ENCODE measurements around the gene CMA1. TPM values are rescaled to one million over a fixed set of nuclear protein-coding genes. Genes with fewer than 3 reads are reported as not detected.
A peak's percentile ranks its signal among the peaks of the same experiment; 100 is the strongest.
"Not testable (repeated sequence)": the region's sequence is repeated elsewhere in the genome, so short reads cannot be mapped to it uniquely, and the experiment has no call there.

CMA1 gene, protein sequence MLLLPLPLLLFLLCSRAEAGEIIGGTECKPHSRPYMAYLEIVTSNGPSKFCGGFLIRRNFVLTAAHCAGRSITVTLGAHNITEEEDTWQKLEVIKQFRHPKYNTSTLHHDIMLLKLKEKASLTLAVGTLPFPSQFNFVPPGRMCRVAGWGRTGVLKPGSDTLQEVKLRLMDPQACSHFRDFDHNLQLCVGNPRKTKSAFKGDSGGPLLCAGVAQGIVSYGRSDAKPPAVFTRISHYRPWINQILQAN
- total RNA-seq, result 0.29 TPM

GRCh38 chr14:24508155-24508840 is at the start of gene CMA1:
Gene CMA1 (minus strand): TSS chr14:24508265. CDS start chr14:24508235, 30 bp downstream.
- no peak for DNase-seq (ENCODE audit: low spot score)

- no peak for DNase-seq (ENCODE audit: low spot score)
Measured at GRCh38 chr14:24556756-24557155, 48.7 kb upstream of the CMA1 start.

DNA sequence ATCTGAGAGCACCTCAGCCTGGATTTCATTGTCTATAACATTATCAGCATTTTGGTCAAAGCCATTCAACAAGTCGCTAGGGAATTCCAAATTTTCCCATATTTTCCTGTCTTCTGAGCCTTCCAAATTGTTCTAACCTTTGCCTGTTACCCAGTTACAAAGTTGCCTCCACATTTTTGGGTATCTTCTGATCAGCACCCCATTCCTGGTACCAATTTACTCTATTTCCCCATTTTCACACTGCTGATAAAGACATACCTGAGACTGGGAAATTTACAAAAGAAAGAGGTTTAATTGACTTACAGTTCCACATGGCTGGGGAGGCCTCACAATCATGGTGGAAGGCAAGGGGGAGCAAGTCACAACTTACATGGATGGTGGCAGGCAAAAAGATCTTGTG is 41.0 kb upstream of the CMA1 start:
- DNase-seq (ENCODE audit: low spot score), result not testable (repeated sequence)

DNA sequence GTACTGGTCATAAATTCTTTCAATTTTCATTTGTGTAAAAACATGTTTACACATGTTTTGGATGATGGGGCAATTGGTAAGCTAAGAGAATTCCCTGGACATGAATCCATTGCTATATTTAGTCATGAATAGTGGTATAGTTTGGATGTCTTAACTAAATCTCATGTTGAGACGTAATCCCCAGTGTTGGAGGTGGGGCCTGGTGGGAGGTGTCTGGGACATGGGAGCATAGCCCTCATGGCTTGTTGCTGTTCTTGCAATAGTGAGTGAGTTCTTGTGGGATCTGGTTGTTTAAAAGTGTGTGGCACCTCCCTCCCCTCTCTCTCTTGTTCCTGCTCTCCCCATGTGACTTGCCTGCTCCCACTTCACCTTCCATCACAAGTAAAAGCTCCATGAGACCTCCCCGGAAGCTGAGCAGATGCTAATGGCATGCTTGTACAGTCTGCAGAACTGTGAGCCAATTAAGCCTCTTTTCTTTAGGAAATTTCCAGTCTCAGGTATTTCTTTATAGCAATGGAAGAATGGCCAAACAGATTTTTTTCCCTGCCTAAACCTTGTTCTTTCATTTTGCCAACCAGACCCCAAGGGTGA is 34.4 kb upstream of the CMA1 start:
- no peak for DNase-seq (ENCODE audit: low spot score)

DNA sequence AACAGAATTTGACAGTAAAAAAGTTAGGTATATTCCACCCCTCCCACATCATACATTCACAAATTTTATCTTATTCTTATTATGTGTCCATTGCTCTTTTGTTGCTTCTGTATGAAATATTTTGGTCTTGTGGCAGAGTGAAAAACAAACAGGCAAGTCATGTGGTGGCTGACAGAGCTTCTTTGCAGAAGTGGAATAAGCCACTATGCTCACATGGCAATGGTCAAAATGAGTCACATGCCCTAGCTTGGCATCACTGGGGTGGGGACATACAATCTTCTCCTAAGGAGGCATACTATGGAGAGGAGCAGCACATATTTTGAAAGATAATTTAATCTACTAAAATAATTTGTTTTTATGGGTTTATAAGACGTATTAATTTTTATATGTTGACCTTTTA is 27.7 kb upstream of the CMA1 start:
- DNase-seq (ENCODE audit: low spot score), result no peak

GRCh38 chr14:24534286-24534685 is 26.2 kb upstream of the CMA1 start:
- no peak for DNase-seq (ENCODE audit: low spot score)

- DNase-seq (ENCODE audit: low spot score), result not testable (repeated sequence)
Measured at GRCh38 chr14:24525877-24526620, 18.0 kb upstream of the CMA1 start.

- no peak for DNase-seq (ENCODE audit: low spot score)
Measured at GRCh38 chr14:24518851-24519250, 10.8 kb upstream of the CMA1 start.

- no peak for DNase-seq (ENCODE audit: low spot score)
Measured at GRCh38 chr14:24514209-24514608, 6.1 kb upstream of the CMA1 start.

GRCh38 chr14:24513009-24513408 is 4.9 kb upstream of the CMA1 start:
- no peak for DNase-seq (ENCODE audit: low spot score)

- DNase-seq (ENCODE audit: low spot score), result no peak
Measured at GRCh38 chr14:24506443-24506842, 1.6 kb downstream of the CMA1 start.

- no peak for DNase-seq (ENCODE audit: low spot score)
Measured at GRCh38 chr14:24504425-24504950, 3.6 kb downstream of the CMA1 start.

DNA sequence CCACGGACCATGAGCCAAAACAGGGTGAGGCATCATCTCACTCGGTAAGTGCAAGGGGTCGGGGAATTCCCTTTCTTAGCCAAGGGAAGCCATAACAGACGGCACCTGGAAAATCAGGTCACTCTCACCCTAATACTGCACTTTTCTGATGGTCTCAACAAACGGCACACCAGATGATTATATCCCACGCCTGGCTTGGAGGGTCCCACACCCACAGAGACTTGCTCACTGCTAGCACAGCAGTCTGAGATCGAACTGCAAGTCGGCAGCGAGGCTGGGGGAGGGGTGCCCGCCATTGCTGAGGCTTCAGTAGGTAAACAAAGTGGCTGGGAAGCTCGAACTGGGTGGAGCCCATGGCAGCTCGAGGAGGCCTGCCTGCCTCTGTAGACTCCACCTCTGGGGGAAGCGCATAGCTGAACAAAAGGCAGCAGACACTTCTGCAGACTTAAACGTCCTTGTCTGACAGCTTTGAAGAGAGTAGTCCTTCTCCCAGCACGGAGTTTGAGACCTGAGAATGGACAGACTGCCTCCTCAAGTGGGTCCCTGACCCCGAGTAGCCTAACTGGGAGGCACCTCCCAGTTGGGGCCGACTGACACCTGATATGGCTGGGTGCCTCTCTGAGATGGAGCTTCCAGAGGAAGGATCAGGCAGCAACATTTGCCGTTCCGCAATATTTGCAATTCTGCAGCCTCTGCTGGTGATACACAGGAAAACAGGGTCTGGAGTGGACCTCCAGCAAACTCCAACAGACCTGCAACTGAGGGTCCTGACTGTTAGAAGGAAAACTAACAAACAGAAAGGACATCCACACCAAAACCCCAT is 16.3 kb downstream of the CMA1 start:
- not testable (repeated sequence) for DNase-seq (ENCODE audit: low spot score)

DNA sequence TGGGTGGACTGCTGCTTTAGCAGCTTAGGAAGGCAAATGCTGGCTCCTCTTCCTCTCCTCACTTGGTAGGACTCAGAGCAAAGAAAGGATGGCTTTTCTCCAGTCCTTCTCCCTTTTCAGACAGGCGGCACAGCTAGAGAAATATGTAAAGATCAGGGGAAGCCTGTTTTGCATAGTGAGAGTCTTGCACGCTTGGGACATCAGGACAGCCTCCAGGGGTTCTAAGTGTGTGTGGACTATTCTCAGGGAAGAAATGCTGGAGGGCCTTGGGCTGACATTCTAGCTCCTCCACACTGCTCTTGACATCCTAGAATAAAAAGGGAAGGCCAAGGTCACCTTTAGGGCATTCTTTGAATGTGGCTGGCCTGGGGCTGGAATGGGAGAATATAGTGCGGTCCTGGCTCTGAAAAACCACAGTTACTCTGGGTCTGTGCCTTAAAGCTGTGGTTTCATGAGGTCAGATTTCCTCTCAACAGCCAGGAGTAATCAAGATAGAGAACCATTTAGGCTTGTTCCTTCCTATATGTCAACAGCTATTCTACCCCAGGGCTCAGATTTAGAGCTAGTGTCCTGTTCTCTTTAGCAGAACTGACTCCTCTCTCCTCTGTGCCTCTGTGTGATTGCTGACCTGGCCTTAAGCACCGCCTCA is 24.3 kb downstream of the CMA1 start:
- no peak for DNase-seq (ENCODE audit: low spot score)

GRCh38 chr14:24482699-24483303 is 25.3 kb downstream of the CMA1 start:
- not testable (repeated sequence) for DNase-seq (ENCODE audit: low spot score)

DNA sequence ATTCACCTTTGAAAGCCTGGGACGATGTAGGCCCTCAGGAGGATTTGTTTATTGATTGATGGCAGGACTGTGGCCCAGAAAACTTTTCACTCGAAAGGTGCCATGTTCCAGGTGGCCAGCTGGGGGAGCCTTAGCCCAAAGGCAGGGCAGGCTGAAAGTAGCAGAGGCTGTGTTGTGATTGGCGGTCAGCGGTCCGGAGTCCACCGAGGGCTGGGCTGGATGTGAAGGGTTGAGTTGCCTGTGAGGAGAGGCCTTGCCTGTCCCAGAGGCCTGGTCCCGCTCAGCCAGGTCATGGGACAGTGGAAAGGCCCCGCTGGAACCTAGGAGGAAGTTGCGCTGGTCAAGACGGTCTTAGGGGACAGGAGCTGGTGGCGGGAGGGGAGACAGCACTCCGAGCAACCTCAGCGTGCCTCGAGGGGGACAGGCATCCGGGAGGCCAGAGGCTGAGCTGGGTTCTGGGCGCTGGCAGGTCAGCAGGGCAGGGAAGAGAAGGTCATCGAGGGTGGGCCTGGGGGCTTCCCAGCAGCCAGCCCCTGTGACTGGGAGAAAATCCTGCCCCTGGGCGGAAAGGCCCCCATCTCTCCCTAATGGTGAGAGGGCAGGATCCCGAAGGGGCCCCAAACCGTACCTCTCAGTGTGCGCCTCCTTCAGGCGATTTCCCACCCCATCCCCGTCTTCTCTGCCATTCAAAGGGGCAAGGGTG is 26.3 kb downstream of the CMA1 start:
- DNase-seq (ENCODE audit: low spot score), result peak; percentile 62

DNA sequence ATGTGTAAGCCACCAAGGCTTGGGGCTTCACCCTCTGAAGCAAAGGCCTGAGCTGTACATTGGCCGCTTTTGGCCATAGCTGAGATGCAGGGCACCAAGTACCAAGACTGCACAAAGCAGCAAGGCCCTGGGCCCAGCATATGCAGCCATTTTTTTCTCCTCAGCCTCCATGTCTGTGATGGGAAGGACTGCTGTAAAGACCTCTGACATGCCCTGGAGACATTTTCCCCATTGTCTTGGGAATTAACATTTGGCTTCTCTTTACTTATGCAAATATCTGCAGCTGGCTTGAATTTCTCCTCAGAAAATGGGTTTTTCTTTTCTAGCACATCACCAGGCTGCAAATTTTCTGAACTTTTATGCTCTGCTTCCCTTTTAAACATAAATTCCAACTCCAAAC is 28.1 kb downstream of the CMA1 start:
- DNase-seq (ENCODE audit: low spot score), result not testable (repeated sequence)

GRCh38 chr14:24475261-24475660 is 32.8 kb downstream of the CMA1 start:
- no peak for DNase-seq (ENCODE audit: low spot score)

GRCh38 chr14:24473211-24473610 is 34.9 kb downstream of the CMA1 start:
- no peak for DNase-seq (ENCODE audit: low spot score)

DNA sequence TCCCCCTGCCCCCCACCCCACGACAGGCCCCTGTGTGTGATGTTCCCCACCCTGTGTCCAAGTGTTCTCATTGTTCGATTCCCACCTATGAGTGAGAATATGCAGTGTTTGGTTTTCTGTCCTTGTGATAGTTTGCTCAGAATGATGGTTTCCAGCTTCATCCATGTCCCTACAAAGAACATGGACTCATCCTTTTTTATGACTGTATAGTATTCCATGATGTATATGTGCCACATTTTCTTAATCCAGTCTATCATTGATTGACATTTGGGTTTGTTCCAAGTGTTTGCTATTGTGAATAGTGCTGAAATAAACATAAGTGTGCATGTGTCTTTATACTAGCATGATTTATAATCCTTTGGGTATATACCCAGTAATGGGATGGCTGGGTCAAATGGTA is 37.6 kb downstream of the CMA1 start:
- DNase-seq (ENCODE audit: low spot score), result not testable (repeated sequence)
